NCI-H748 (cell line): Measurements from ENCODE around the gene PUSL1.

Experiments used
- DNase-seq: peaks from one replicate; lab custom pipeline; 2025; ENCODE audit not compliant: unreplicated experiment; lab: John Stamatoyannopoulos, UW

Gene PUSL1

DNA sequence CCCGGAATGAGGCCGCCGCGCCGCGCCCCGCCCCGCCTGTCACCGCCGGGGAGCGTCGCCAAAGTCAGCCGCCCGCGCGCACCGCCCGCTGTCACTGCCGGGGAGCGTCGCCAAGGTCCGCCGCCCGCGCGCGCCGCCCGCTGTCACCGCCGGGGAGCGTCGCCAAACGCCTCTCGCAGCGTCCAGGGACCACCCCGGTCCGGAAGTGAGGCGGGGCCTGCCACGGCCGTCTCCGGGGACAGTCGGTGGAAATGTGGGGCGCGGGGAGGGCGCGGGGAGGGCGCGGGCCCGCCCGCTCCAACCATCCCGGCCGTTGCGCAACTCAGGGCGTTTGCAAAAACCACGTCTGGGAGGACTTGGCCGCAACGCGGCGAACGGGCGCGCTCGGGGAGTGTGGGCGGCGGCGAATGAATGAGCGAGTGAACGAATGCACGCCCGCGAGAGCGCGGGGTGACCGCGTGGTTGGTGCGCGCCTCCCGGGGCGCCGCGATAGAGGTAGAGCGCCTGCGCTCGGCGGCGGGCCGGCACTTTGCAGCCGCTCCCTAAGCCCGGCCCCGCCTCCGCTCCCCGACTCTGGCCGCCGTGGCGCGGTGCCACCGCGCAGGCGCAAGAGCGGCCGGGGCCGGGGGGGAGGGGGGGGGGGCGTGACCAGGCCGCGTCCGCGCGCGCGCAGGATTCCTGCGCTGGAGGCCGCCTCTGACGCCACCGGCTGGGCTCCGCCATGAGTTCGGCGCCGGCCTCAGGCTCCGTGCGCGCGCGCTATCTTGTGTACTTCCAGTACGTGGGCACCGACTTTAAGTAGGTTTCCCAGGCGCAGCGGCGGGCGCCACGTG is at the start of gene PUSL1, which contains the start of gene ACAP3:
Gene PUSL1, plus strand, starts transcription at position 675 of the 833 bp plus-strand sequence. Its CDS starts 47 bp downstream, at position 722.
Gene ACAP3, minus strand, starts transcription at position 8 of the 833 bp plus-strand sequence. CDS start 115 bp downstream, outside the sequence.
- peak; percentile 87 for DNase-seq

DNA sequence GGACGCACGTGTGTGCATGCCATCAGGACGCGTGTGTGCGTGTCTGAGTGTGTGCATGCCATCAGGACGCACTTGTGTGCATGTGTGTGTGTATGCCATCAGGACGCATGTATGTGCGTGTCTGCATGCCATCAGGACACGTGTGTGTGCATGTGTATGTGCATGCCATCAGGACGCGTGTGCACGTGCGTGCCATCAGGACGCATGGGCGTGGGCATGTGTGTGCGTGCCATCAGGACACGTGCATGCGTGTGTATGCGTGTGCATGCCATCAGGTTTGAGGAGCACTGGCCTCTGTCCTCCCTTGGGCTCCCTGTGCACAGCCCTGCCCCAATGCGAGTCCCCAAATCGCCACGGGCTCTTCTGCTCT is 49.3 kb upstream of the PUSL1 start:
- no peak for DNase-seq

DNA sequence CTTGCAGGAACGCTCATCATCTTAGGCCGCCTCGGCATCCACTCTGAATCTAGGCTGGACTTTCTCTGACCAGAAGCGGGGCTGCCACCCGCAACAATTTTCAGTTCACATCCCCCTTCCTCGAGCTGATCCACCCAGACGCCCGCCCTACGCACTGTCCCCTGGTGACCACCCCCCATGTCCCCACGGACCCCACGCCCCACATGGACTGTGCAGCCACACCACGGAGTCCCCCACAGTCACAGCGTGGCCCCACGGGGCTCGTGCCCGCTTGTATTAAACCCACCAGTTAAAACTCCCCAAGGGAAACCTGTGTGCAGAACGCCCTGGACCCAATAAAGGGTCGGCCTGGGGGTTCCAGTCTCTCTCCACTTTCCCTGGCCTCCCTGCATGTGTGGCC is 48.9 kb upstream of the PUSL1 start:
- no peak for DNase-seq

DNA sequence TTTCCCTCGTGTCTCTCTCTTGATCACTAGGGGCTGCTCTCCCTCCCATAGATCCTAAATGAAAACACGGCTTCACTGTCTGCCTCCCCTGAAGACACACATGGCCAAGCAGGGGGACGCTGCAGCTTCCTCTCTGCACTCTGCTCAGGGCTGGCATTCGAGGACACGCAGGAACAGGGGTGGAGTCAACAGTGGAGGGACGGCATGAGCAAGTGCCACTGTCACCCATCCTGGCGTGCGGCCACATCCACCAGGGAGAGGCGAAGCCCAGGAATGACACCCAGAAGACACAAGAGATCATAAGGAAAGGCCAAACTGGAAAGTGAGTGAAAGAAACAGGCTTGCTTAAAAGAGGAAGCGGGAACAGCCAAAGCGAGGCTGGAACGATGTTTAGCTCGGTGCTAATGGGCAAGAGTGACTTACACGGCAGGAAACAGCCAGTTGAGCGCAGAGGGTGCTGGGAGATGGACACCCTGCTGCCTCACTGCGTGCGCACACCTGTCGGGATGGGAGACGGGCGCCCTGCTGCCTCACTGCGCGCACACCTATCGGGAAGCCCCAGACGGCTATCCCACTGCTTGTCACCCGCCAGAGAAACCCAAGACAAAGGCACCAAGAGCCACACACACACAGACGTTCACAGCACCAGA is 48.3 kb upstream of the PUSL1 start:
- DNase-seq: no peak

DNA sequence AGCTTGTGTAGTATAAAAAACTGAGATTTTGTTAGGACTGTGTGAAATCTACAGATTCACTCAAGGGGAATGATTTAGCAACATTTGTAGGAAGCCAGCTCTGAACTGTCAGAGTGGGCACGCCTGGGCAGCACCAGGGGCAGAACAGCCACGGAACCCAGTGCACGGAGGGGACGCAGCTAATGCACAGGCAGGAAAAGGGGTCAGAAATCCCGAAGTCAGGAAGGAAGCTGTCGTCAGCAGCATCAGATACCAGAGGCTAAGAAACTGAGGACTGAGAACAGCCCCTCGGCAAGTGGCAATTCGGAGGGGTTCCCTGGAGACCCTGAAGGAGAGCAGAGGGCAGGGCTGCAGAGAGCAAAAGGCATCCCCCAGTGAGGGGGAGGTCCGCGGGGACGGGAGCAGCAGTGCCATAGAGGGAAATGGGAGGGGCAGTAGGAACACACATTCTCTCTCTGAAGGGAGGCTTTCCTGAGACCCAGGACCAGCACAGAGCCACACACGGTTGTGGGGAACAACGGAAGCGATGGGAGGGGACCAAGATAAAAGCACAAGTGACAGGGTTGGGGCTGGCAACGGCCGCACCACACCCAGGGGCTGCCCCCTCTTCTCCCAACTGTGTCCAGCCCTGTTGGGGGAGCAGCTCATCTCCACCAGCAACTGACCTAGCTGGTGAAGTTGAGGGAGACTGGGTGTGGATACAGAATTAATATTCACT is 47.4 kb upstream of the PUSL1 start:
- DNase-seq: no peak

DNA sequence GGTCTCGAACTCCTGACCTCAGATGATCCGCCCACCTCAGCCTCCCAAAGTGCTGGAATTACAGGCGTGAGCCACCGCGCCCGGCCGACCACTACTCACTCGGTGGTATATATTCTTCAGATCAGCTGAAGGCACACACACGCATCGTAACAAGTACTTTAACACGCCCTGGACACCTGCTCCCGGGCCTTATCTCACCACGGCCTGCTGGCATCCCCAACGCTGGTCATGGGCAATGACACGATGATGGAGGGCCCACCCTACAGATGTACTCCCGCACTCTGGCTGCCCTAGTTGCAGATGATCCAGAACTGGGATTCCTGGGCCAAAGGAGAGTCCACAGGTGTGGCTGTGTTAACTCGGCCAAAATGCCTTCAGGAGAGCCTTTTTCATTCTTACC is 46.3 kb upstream of the PUSL1 start:
- DNase-seq: no peak

DNA sequence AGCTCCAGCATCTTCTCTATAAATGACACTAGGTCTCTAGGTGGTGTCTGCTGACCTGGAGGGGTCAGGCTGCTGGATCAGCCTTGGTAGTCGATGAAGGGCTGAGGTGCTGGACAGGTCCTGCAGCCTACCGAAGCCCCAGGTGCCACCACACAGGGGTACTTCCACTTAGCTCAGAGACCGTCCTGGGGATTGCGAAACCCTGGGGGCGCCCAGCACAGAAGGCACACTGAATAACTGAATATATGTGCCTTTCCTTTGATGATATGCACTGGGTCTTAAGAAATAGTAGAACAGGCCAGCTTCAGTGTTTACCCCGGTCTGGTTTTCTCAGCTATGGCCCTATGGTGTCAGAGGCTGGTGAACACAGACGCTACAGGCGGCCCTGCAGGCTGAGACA is 45.6 kb upstream of the PUSL1 start:
- DNase-seq: no peak

DNA sequence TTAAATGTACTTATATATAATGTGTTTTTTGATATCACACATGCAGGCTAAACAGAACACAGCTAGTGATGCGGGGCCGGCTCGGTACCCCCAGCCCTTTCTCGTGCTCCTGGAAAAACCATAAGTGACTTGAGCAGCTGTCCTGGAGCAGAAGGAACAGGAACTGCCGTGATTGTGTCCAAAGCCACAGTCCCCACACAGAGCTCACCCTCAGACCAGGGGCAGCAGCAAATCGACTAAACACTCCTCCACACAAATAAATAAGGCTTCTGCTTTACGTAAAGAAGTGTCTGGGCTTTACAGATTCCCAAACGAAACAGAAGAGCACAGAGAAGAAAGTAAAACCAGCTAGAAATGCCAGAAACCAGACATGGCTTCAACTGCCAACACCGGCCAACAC is 44.4 kb upstream of the PUSL1 start:
- DNase-seq: no peak

- DNase-seq: no peak
These were observed 43.5 kb upstream of the PUSL1 start for GRCh38 chr1:1264868-1265272.

DNA sequence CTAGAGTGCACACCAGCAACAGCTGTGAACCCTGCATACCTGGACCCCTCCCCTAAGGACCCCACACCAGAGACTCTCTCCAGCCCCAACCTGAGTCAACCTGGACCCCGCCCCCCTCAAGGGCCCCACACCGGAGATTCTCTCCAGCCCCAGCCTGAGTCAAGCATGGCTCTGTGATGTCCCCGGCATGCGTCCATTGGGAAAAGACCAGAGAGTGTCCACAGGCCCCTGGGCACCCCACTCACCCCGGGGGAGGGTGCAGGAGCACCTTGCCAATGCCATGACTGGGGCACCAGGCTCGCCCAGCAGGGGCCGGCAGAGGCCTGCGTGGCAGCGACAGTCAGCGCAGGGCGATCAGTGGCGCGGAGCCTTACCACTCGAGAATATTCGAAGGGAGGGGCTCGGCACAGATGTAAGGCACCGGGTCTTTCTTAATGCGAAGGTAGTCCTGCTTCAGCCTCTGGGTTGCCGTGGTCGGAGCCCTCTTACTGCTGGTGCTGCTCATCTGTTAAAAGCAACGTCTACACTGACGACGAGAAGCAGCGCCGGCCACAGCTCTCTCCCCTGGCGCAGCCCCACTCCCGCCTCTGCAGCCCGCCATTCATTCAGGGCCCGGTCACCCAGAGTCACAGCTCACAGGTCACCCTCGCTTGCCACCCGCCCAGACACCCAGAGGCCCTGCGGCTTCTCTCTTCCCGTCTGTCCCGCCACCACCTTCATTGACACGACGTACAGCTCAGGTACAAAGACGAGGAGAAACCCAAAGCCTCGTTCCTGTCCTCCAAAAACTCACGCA is 40.7 kb upstream of the PUSL1 start:
- no peak for DNase-seq

- no peak for DNase-seq
These were observed 40.1 kb upstream of the PUSL1 start for GRCh38 chr1:1268284-1268682.

GRCh38 chr1:1270813-1271212 is 37.6 kb upstream of the PUSL1 start:
- DNase-seq: no peak

DNA sequence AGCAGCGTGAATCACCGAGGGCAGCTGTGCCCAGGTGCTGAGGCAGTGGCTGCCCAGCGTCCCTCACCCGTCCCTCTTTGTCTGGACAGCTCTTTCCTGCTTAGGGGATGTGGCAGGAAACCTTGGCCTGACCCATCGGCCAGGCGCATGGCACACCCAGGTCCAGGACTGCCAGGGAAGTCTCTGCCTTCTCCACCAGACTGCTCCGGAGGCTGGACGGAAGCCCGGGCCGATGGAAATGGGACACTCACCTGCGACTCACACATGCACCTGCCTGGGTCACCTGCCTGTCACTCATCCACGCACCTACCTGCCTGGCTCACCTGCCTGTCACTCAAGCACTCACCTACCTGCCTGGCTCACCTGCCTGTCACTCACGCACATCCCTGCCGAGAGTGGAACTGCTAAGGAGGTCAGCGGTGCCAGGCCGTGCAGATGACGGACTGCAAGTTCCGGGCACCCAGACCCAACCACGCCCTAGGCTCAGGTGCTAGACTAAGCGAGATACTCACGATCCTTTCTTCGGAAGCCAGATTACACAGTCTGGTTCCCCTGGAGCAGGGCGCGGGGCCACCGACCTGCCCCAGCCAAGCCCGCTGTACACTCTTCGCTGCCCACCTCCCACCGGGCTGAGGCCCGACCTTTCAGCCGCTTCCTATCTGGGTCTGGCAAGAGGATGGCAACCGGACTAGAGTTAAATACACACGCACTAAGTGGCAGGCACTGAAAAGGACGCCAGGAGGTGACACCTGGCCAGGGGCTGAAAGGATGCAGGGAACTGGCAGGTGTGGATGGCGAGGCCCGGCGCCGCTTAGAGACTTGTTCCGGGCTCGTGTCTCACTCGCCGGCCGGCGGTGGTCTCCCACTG is 35.8 kb upstream of the PUSL1 start:
- peak; percentile 15 for DNase-seq

GRCh38 chr1:1273209-1273511 is 35.2 kb upstream of the PUSL1 start:
- no peak for DNase-seq

DNA sequence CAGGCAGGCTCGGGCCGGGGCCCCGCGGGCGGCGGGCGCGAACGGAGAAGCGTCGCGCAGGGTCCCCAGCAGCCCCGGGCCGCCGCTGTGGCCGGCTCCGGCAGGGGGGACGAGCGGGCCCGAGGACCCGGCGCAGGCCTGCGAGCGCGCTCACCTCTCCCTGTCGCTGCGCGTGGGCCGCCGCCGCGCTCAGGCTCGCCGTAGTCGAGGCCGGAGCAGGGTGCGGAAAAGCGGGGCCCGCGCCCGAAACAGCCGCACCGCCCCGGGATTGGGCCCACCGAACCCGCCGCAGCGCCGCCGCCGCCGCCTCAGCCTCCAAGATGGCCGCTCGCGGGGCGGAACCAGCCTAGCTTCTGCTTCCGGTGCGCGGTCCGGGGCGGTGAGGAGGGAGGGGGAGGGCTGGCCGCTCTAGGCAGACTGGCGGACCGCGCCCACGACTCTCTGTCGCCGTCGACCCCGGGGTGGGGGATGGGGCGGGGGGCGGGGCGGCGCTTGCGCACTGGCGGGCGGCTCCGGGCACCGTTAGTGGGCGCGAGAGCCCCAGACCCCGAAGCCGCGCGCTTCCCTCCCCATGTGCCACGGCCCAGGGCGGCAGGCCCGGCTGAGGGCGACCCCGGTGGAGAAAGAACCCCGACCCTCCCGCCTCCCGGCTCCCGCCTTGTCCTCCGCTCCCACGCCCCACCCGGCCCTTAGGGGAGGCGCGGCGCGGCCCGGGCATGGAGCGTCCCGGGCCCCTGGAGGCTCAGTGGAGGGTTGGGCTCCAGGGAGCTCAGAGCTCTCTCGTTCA is 34.7 kb upstream of the PUSL1 start, which contains the start of gene UBE2J2:
Gene UBE2J2, minus strand, starts transcription at position 343 of the 787 bp plus-strand sequence. CDS start 5,862 bp downstream, outside the sequence.
- DNase-seq: peak; percentile 85

DNA sequence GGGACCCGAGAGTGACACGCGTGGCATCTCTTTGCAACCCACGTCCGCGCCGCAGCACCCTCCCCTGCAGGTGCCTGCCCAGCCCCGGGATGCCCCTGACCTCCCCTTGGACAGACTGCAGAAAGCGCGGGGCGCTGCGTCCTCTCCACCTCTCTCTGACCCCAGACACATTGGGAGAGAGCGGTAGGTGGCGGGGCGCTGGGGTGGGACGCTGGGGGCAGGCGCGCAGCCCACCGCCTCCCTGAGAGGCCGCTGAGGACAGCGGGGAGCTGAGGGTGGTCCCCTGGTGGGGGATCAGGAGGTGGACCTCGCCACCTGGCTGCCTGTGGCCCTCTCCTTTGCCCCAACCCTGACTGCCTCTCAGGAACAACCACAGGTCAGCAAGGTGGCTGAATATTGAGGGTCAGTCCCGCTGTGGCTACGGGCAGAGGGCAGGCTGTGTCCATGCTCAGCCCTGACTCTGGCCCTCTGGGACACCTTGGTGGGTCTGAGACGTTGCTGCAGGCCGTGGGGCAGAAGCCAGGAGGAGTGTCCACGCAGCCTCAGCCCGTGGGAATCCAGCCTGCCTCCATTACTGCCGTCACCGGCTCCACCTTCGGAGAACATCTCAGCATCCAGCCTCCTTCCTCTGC is 34.0 kb upstream of the PUSL1 start:
- DNase-seq: no peak

GRCh38 chr1:1274931-1275431 is 33.4 kb upstream of the PUSL1 start:
- no peak for DNase-seq

- no peak for DNase-seq
These were observed 32.6 kb upstream of the PUSL1 start for GRCh38 chr1:1275836-1276235.

- DNase-seq: no peak
These were observed 29.8 kb upstream of the PUSL1 start for GRCh38 chr1:1278620-1279019.
